Femur (tissue), 1 donor: Measurements from ENCODE around the gene PCDHA12.
"Not testable (repeated sequence)": the region's sequence is repeated elsewhere in the genome, so short reads cannot be mapped to it uniquely, and the experiment has no call there.

Experiments used
- DNase-seq: peaks from one replicate; pipeline ENCODE4 v3.0.0-alpha.2; 2017

PCDHA12 gene

DNA sequence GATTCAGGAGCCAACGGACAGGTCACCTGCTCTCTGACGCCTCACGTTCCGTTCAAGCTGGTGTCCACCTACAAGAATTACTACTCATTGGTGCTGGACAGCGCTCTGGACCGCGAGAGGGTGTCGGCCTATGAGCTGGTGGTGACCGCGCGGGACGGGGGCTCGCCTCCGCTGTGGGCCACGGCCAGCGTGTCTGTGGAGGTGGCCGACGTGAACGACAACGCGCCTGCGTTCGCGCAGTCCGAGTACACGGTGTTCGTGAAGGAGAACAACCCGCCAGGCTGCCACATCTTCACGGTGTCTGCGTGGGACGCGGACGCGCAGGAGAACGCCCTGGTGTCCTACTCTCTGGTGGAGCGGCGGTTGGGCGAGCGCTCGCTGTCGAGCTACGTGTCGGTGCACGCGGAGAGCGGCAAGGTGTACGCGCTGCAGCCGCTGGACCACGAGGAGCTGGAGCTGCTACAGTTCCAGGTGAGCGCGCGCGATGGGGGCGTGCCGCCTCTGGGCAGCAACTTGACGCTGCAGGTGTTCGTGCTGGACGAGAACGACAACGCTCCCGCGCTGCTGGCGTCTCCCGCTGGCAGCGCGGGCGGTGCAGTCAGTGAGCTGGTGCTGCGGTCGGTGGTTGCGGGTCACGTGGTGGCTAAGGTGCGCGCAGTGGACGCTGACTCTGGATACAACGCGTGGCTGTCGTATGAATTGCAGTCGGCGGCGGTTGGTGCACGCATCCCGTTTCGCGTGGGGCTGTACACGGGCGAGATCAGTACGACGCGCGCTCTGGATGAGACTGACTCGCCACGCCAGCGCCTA, 17.7 kb upstream of the PCDHA12 start:
- DNase-seq = no peak

DNA sequence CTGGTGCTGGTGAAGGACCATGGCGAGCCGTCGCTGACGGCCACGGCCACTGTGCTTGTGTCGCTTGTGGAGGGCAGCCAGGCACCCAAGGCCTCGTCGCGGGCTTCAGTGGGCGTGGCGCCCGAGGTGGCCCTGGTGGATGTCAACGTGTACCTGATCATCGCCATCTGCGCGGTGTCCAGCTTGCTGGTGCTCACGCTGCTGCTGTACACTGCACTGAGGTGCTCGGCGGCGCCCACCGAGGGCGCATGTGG, 17.2 kb upstream of the PCDHA12 start:
- DNase-seq = no peak

DNA sequence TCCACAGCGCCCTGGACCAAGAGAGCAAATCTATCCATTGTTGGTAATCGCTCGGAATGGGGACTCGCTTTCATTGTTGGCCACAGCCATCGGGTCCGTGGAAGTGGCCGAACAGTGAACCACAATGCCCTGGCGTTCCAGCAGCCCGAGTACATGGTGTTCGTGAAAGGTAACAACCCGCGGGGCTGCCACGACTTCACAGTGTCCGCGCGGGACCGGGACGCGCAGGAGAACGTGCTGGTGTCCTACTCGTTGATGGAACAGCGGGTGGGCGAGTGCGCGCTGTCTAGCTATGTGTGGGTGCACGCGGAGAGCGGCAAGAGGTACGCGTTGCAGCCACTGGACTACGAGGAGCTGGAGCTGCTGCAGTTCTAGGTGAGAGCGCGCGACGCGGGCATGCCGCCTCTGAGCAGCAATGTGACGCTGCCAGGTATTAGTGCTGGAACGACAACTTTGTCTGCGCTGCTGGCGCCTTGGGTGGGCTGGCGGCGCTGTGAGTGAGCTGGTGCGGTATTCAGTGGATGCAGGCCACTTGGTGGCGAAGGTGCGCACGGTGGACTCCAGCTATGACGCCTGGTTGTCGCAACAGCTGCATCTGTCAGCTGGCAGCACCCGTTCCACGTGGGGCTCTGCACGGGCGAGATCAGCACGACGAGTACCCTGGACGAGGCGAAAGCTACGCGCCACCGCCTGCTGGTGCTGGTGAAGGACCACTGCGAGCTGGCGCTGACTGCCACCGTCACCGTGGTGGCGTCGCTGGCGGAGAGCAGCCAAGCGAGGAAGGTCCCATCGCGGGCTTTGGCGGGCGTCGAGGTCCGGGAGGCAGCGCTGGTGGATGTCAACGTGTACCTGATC, 12.4 kb upstream of the PCDHA12 start:
- DNase-seq = no peak

DNA sequence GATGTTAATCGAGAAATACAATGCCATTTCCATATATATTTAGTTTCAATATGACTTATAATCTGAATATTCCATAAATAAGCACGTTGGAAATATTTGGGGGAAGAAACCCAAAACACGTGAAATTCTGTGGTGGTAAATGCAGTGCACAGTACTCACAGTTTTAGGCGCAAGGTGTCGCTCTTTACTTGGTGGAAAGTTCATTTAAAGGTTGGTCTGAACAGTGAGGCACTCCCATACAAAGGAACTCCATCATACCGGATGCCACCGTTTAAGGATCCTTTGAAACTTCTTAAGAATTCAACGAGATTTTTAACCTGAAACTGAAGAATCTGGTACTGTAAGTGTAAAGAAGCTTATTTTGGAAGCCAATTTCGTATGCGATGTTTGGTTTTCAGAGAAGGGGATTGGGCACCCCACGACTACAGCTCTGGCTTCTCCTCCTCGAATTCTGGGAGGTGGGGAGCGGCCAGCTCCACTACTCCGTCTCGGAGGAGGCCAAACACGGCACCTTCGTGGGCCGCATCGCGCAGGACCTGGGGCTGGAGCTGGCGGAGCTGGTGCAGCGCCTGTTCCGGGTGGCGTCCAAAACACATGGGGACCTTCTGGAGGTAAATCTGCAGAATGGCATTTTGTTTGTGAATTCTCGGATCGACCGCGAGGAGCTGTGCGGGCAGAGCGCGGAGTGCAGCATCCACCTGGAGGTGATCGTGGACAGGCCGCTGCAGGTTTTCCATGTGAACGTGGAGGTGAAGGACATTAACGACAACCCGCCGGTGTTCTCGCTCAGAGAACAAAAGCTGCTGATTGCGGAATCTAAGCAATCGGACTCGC, 6.2 kb upstream of the PCDHA12 start, which contains the start of gene PCDHA11:
PCDHA11 (plus strand) TSS at position 237 of the 834 bp plus-strand sequence; CDS start at position 384, 147 bp downstream.
- no peak for DNase-seq

DNA sequence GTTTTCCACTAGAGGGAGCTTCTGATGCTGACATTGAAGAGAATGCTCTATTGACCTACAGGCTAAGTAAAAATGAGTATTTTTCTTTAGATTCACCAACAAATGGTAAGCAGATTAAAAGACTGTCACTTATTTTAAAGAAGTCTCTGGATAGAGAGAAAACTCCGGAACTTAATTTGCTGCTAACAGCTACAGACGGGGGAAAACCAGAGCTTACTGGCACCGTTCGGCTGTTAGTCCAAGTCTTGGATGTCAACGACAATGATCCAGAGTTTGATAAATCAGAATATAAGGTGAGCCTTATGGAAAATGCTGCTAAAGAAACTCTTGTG, 5.6 kb upstream of the PCDHA12 start:
- DNase-seq = no peak

DNA sequence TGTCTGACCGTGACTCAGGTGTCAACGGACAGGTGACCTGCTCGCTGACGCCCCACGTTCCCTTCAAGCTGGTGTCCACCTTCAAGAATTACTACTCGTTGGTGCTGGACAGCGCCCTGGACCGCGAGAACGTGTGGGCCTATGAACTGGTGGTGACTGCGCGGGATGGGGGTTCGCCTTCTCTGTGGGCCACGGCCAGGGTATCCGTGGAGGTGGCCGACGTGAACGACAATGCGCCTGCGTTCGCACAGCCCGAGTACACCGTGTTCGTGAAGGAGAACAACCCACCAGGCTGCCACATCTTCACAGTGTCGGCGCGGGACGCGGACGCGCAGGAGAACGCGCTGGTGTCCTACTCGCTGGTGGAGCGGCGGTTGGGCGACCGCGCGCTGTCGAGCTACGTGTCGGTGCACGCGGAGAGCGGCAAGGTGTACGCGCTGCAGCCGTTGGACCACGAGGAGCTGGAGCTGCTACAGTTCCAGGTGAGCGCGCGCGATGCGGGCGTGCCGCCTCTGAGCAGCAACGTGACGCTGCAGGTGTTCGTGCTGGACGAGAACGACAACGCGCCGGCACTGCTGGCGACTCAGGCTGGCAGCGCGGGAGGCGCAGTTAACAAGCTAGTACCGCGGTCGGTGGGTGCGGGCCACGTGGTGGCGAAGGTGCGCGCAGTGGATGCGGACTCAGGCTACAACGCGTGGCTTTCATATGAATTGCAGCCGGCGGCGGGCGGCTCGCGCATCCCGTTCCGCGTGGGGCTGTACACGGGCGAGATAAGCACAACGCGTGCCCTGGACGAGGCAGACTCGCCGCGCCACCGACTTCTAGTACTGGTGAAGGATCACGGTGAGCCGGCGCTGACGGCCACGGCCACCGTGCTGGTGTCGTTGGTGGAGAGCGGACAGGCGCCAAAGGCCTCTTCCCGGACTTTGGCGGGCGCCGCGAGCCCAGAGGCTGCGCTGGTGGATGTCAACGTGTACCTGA, 4.6 kb upstream of the PCDHA12 start:
- no peak for DNase-seq

DNA sequence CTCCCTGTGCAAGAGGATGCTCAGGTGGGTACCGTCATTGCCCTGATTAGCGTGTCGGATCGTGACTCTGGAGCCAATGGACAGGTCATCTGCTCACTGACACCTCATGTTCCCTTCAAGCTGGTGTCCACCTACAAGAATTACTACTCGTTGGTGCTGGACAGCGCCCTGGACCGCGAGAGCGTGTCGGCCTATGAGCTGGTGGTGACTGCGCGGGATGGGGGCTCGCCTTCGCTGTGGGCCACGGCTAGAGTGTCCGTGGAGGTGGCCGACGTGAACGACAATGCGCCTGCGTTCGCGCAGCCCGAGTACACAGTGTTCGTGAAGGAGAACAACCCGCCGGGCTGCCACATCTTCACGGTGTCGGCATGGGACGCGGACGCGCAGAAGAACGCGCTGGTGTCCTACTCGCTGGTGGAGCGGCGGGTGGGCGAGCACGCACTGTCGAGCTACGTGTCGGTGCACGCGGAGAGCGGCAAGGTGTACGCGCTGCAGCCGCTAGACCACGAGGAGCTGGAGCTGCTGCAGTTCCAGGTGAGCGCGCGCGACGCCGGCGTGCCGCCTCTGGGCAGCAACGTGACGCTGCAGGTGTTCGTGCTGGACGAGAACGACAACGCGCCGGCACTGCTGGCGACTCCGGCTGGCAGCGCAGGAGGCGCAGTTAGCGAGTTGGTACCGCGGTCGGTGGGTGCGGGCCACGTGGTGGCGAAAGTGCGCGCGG, 1.6 kb downstream of the PCDHA12 start:
- DNase-seq = not testable (repeated sequence)

DNA sequence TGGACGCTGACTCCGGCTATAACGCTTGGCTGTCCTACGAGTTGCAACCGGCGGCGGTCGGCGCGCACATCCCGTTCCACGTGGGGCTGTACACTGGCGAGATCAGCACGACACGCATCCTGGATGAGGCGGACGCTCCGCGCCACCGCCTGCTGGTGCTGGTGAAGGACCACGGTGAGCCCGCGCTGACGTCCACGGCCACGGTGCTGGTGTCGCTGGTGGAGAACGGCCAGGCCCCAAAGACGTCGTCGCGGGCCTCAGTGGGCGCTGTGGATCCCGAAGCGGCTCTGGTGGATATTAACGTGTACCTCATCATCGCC, 2.1 kb downstream of the PCDHA12 start:
- no peak for DNase-seq

DNA sequence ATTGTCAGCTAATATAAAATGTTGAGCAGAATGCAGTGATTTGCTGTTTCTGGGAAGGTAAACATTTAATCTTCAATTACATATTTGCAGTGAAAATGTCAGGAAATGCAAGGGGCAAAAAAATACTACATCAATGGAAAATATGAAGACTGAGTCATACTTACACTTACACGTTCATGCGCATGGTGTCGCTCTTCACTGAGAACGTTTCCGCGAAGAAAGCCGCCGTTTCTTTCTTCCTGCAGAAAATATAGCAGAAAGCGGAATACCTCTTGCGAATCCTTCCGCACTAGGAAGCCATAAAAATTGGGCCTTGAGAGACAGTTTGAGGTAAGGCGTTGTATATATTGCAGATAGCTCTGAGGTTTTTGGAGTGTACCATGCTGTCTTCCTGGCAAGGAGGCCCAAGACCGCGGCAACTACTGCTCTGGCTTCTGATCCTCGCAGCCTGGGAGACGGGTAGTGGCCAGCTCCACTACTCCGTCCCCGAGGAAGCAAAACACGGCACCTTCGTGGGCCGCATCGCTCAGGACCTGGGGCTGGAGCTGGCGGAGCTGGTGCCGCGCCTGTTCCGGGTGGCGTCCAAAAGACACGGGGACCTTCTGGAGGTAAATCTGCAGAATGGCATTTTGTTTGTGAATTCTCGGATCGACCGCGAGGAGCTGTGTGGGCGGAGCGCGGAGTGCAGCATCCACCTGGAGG, 6.9 kb downstream of the PCDHA12 start, which contains the start of gene PCDHA13:
PCDHA13 (plus strand) TSS at position 236 of the 702 bp plus-strand sequence; CDS start at position 381, 145 bp downstream.
- no peak for DNase-seq

DNA sequence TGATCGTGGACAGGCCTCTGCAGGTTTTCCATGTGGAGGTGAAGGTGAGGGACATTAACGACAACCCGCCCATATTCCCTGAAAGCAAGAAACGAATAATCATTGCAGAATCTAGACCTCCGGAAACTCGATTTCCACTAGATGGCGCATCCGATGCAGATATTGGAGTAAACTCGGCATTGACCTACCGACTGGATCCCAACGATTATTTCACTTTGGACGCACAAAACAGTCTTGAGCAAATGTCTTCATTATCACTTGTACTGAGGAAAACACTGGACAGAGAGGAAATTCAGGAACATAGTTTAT, 7.4 kb downstream of the PCDHA12 start:
- no peak for DNase-seq

DNA sequence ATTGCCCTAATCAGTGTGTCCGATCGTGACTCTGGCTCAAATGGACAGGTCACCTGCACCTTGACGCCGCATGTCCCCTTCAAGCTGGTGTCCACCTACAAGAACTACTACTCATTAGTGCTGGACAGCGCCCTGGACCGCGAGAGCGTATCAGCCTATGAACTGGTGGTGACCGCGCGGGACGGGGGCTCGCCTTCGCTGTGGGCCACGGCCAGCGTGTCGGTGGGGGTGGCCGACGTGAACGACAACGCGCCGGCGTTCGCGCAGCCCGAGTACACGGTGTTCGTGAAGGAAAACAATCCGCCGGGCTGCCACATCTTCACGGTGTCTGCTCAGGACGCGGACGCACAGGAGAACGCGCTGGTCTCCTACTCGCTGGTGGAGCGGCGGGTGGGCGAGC, 8.3 kb downstream of the PCDHA12 start:
- DNase-seq = no peak

DNA sequence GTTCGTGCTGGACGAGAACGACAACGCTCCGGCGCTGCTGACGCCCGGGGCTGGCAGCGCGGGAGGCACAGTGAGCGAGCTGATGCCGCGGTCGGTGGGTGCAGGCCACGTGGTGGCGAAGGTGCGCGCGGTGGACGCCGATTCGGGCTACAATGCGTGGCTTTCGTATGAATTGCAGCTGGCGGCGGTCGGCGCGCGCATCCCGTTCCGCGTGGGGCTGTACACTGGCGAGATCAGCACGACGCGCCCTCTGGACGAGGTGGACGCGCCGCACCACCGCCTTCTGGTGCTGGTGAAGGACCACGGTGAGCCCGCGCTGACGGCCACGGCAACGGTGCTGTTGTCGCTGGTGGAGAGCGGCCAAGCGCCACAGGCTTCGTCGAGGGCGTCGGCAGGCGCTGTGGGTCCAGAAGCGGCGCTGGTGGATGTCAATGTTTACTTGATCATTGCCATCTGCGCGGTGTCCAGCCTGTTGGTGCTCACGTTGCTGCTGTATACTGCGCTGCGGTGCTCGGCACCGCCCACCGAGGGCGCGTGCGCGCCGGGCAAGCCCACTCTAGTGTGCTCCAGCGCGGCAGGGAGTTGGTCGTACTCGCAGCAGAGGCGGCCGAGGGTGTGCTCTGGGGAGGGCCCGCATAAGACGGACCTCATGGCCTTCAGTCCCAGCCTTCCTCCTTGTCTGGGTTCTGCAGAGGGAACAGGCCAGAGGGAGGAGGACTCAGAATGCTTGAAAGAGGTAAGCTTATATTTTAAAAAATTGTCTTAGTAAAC, 9.0 kb downstream of the PCDHA12 start:
- no peak for DNase-seq

DNA sequence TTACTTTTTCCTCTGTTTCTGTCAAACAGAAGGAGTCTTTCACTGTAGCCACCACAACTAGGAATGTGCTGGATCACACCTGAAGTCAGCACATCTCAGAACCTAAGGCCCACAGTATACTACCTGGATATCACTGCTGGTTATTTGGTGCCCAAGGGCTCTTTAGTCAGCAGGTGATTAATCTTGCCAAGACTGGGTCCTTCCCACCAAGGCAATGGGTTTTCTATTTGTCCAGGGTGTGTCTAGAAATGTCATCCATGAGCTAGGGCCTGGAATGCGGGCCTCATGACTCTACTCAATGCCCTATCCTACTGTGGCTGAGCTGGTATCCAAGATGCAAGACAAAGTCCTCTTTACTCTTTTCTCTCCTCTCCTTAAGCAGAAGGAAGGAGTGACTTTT, 41.2 kb downstream of the PCDHA12 start:
- no peak for DNase-seq

DNA sequence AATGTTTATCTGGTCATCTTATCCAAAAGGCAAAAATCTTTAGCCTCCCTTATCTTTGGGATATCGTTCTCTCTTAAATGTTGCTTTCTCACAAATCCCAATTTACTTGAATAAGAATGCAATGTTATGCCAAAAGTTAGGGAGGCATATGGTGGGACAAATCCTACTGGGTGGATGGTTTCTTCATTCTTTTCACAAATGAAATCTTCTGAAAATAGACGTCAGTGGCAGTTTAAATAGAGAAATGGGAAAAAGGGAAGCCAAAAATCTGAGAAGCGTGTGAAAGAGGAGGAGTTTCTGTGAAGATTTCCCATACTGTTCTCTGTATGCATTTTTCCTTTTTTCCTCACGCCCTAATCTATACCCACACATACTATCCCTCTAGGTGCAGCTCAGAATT, 48.5 kb downstream of the PCDHA12 start:
- DNase-seq = no peak

DNA sequence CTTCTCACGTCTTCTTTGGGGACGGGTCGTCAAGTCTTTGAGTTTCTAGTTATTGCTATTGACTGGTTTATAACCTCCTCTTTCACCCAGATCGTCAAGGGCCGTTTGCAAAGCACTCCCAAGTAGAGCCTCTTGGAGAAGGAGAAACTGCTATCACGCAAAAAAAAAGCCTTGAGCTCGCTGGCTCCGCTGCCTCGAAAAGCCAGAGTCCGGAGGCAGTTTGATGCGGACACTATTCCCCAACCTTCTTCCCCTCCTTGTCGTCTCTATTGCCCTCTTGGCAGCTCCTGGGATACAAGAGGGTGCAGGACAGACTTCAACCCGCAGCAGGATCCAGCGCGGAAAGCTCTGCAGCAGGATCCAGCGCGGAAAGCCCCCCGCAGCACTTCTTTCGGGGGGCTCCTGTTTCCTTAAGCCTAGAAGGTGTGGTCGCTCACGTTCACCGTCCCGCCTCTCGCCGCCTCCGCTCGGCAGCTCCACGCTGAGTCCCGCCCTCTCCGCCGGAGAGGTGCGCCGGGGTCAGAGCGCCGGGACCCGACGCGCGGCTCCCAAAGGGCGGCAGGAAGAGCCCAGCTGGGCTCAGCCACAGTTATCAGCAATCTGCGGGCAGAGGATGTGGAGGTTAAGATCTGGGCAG, 50.8 kb downstream of the PCDHA12 start, which contains the start of gene PCDHAC1:
PCDHAC1 (plus strand) TSS at position 494 of the 637 bp plus-strand sequence. CDS start 594 bp downstream, outside the sequence.
- no peak for DNase-seq

DNA sequence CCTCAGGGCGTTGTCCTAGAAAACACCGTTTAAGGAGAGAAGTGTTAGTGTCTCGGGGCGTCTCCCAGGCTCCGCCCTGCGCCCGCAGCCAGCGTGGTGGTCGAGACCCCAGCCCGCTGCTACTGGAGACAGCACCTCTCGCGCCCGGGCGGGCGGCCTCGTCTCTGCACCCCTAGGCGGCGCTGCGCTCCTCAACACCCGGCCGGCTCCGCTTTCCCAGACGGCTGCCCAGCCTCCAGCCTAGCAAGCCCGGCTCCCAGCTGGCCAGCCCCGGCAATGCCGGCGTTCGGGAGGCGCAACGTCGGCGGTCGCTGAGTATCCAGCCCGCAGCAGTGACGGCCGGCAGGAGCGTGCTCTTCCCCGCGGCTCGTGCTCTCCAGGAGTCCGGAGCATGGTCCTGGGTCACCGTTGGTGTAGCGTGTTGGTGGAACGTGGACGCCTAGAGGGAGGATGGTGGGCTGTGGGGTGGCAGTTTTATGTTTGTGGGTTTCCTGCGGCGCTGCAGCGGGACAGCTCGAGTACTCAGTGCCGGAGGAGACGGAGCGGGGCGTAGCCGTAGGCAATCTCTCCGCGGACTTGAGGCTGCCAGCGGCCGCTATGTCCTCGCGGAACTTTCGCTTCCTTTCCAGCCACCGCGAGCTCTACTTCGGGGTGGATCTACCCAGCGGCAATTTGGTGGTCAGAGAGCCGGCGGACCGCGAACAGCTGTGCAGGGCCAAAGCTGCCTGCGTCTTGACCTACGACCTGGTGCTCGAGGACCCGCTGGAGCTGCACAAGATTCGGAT, 51.5 kb downstream of the PCDHA12 start:
- peak; percentile 80 for DNase-seq

DNA sequence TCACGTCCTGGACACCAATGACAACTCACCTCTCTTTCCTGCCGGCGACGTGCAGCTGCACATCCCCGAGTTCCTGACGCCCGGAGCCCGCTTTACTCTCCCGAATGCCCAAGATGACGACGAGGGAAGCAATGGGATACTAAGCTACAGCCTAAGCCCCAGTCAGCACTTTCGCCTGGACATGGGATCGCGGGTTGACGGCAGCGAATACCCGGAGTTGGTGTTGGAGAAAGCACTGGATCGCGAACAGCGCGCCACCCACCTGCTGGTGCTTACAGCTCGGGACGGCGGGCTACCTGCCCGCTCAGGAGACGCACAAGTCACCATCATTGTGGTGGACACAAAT, 52.1 kb downstream of the PCDHA12 start:
- DNase-seq = no peak
